Measurements from ENCODE around the gene RBMS3. TPM values are rescaled to one million over a fixed set of nuclear protein-coding genes. Genes with fewer than 3 reads are reported as not detected.
"Not testable (repeated sequence)": the region's sequence is repeated elsewhere in the genome, so short reads cannot be mapped to it uniquely, and the experiment has no call there.

The RBMS3 gene
- total RNA-seq, 1 donor from 2014 or later = 0.47 TPM

DNA sequence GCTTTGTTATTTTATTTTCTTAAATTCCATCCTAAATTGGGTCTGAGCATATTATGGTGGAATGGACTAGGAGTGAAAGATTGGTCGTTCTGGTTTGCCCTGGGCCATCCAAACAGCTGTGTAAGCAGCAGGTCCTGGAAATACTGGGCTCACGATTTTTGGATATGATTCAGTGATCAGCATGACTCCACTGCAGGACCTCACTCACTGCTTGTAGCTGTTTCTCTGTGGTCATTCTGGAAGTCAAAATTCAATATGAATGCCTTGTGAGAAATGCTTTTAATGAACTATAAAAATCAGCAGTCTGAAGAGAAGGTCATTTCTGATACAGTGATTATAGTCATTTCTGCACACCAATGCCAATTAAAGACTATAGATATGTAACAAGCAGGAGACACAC, 185.0 kb downstream of the RBMS3 start:
- H3K4me2 ChIP-seq = no peak overlapping the region
- H3K36me3 ChIP-seq = no peaks in the 10 kb centered on the region
- H3K9me3 ChIP-seq (ENCODE audit: low read depth) = no peaks in the 10 kb centered on the region
- H4K20me1 ChIP-seq (ENCODE audit: low read depth) = no peaks in the 10 kb centered on the region
- no peaks in the 10 kb centered on the region for H3K27me3 ChIP-seq
- H3K4me1 ChIP-seq = no peaks in the 10 kb centered on the region
- no peak for TF ChIP-seq EZH2 (IDR thresholded peaks at IDR 0.05)
- TF ChIP-seq, protein P1, sequence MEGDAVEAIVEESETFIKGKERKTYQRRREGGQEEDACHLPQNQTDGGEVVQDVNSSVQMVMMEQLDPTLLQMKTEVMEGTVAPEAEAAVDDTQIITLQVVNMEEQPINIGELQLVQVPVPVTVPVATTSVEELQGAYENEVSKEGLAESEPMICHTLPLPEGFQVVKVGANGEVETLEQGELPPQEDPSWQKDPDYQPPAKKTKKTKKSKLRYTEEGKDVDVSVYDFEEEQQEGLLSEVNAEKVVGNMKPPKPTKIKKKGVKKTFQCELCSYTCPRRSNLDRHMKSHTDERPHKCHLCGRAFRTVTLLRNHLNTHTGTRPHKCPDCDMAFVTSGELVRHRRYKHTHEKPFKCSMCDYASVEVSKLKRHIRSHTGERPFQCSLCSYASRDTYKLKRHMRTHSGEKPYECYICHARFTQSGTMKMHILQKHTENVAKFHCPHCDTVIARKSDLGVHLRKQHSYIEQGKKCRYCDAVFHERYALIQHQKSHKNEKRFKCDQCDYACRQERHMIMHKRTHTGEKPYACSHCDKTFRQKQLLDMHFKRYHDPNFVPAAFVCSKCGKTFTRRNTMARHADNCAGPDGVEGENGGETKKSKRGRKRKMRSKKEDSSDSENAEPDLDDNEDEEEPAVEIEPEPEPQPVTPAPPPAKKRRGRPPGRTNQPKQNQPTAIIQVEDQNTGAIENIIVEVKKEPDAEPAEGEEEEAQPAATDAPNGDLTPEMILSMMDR (IDR thresholded peaks at IDR 0.05) = no peak
- no peaks in the 10 kb centered on the region for H3K79me2 ChIP-seq (ENCODE audit: low read depth)
- no peak for DNase-seq (ENCODE audit: low spot score)
- H3K4me3 ChIP-seq = no peak overlapping the region
- H3K4me1 Mint-ChIP-seq = peaks cover 10% of the 10 kb centered on the region
- H3K4me3 Mint-ChIP-seq = no peak overlapping the region
- no peak overlapping the region for H3K9ac ChIP-seq
- H3K36me3 Mint-ChIP-seq = no peaks in the 10 kb centered on the region
- no peaks in the 10 kb centered on the region for H3K27me3 Mint-ChIP-seq (ENCODE audit: insufficient read depth, low read depth)
- H3K27ac Mint-ChIP-seq = no peak overlapping the region
- no peaks in the 10 kb centered on the region for H3K9me3 Mint-ChIP-seq
- no peak overlapping the region for H2AFZ ChIP-seq (replicated peaks)
- no peaks in the 10 kb centered on the region for H3F3A ChIP-seq (ENCODE audit: low read depth)
- no peak overlapping the region for H3K27ac ChIP-seq

DNA sequence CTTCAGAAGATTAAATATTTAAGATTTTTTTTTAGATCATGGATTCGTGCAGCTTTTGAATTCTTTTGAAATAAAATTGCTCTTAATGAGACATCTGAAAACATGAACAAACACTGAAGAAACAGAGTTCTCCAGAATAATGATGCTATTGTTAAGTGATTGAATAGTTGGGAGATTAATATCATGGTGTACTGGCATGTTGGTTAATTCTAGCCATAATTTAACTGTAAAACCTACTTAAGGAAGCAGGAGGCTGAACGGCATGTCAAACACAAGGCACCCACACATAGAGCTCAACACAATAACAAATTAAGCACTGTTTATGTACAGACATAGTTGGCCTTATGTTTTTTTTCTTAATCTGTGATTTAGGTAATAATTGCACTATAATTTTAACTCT, 185.6 kb downstream of the RBMS3 start:
- Histone ChIP-seq H3K4me2 (no peak overlapping the region), H2AFZ (replicated peaks) (no peak overlapping the region), H3K4me3 (no peak overlapping the region), H3K9me3 (ENCODE audit: low read depth) (no peaks in the 10 kb centered on the region), H3K79me2 (ENCODE audit: low read depth) (no peaks in the 10 kb centered on the region), H3F3A (ENCODE audit: low read depth) (no peaks in the 10 kb centered on the region), H3K9ac (no peak overlapping the region), H3K36me3 (no peaks in the 10 kb centered on the region), H3K27me3 (no peaks in the 10 kb centered on the region), H3K27ac (no peak overlapping the region), H3K4me1 (no peaks in the 10 kb centered on the region), H4K20me1 (ENCODE audit: low read depth) (no peaks in the 10 kb centered on the region)
- TF ChIP-seq, protein P1 (IDR thresholded peaks at IDR 0.05) = no peak
- no peak for TF ChIP-seq EZH2phosphoT487 (IDR thresholded peaks at IDR 0.05)
- no peak for TF ChIP-seq EZH2 (IDR thresholded peaks at IDR 0.05)
- Mint-ChIP-seq H3K9me3 (no peaks in the 10 kb centered on the region), H3K4me3 (no peak overlapping the region), H3K27ac (no peak overlapping the region), H3K36me3 (no peaks in the 10 kb centered on the region), H3K4me1 (peaks cover 10% of the 10 kb centered on the region), H3K27me3 (ENCODE audit: insufficient read depth, low read depth) (no peaks in the 10 kb centered on the region)
- DNase-seq (ENCODE audit: low spot score) = no peak

- Histone ChIP-seq H3K4me2 (no peak overlapping the region), H3K27me3 (no peaks in the 10 kb centered on the region), H3K4me1 (no peaks in the 10 kb centered on the region), H2AFZ (replicated peaks) (no peak overlapping the region), H3F3A (ENCODE audit: low read depth) (no peaks in the 10 kb centered on the region), H3K79me2 (ENCODE audit: low read depth) (no peaks in the 10 kb centered on the region), H3K27ac (no peak overlapping the region), H3K9me3 (ENCODE audit: low read depth) (no peaks in the 10 kb centered on the region), H4K20me1 (ENCODE audit: low read depth) (no peaks in the 10 kb centered on the region), H3K9ac (no peak overlapping the region), H3K4me3 (no peak overlapping the region), H3K36me3 (no peaks in the 10 kb centered on the region)
- peaks cover 3% of the 10 kb centered on the region for H3K36me3 Mint-ChIP-seq
- TF ChIP-seq, protein P1 (IDR thresholded peaks at IDR 0.05) = no peak
- TF ChIP-seq EZH2 (IDR thresholded peaks at IDR 0.05) = no peak
- TF ChIP-seq EZH2phosphoT487 (IDR thresholded peaks at IDR 0.05) = no peak
- H3K4me3 Mint-ChIP-seq = no peak overlapping the region
- peaks cover 6% of the 10 kb centered on the region for H3K9me3 Mint-ChIP-seq
- no peak for DNase-seq (ENCODE audit: low spot score)
- peaks cover 10% of the 10 kb centered on the region for H3K4me1 Mint-ChIP-seq
- H3K27ac Mint-ChIP-seq = no peak overlapping the region
- H3K27me3 Mint-ChIP-seq (ENCODE audit: insufficient read depth, low read depth) = no peaks in the 10 kb centered on the region
Observed at GRCh38 chr3:29468187-29468586, 187.3 kb downstream of the RBMS3 start.

- H3K9me3 Mint-ChIP-seq; H3K27me3 ChIP-seq; H2AFZ ChIP-seq (replicated peaks); H3K27me3 Mint-ChIP-seq (ENCODE audit: insufficient read depth, low read depth); H3K4me3 ChIP-seq; H3K36me3 ChIP-seq; H3K36me3 Mint-ChIP-seq; H3F3A ChIP-seq (ENCODE audit: low read depth); H3K79me2 ChIP-seq (ENCODE audit: low read depth); H3K9me3 ChIP-seq (ENCODE audit: low read depth); H3K9ac ChIP-seq; DNase-seq (ENCODE audit: low spot score); H3K27ac Mint-ChIP-seq; H4K20me1 ChIP-seq (ENCODE audit: low read depth); H3K4me2 ChIP-seq; H3K4me3 Mint-ChIP-seq; H3K27ac ChIP-seq: not testable (repeated sequence)
- H3K4me1 Mint-ChIP-seq = peaks cover 12% of the 10 kb centered on the region
- peaks cover 11% of the 10 kb centered on the region for H3K4me1 ChIP-seq
Observed at GRCh38 chr3:29473481-29474170, 192.8 kb downstream of the RBMS3 start.
